Gastroesophageal sphincter (tissue), 3 donors: ENCODE data around the gene TMX4.

Source experiments
- CTCF ChIP-seq, 4 experiments: fragments of 200-600 bp in 2 of 4; fragments of 450-650 bp in 2 of 4; sonication (generic) in 1 of 4; IDR thresholded peaks; one replicate each; pipeline ENCODE4 v1.5.1; 2017 to 2019; ENCODE audit warnings: antibody characterized with exemption in 4 of 4, mild to moderate bottlenecking in 2 of 4, moderate library complexity in 2 of 4
- POLR2AphosphoS5 ChIP-seq: sonication (generic); formaldehyde crosslinking; IDR thresholded peaks from one replicate; pipeline ENCODE4 v1.6.1; 2017; ENCODE audit warnings: antibody characterized with exemption

- TF ChIP-seq CTCF (IDR thresholded peaks at IDR 0.05) (no peak), POLR2AphosphoS5 (no peak)
These were observed 38.3 kb upstream of the TMX4 start for GRCh38 chr20:8057871-8058270.
